ENCODE measurements around the gene S100Z.

DNA sequence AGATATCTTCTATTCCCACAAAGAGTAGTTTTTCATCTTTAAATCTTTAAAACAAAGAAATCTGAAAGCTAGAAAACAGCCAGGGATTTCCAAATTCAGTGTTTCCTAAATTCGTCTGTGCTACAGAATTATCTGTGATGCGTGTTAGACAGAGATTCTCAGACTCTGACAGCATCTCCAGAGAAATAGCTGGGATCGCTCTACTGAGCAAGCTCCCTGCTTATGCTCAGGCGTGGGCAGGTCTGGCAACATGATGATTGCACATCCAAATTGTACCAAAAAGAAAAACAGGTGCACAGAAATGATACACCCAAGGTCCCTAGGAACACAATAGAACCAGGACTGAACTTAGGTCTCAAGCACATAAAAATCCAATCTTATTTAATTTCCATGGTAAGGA lies 80.3 kb downstream of the S100Z start:
- TF ChIP-seq RAD21 (IDR thresholded peaks at IDR 0.05; ENCODE audit: low read depth) (no peak), TAF1 (IDR thresholded peaks at IDR 0.05; ENCODE audit: low read depth) (no peak), TEAD4 (IDR thresholded peaks at IDR 0.05) (no peak), EP300 (IDR thresholded peaks at IDR 0.05; ENCODE audit: borderline replicate concordance) (no peak), CEBPB (IDR thresholded peaks at IDR 0.05) (no peak), CREB1 (IDR thresholded peaks at IDR 0.05; ENCODE audit: low read depth) (no peak), ZBTB7A (IDR thresholded peaks at IDR 0.05; ENCODE audit: low read depth) (no peak), EGR1 (IDR thresholded peaks at IDR 0.05) (no peak), FOXM1 (IDR thresholded peaks at IDR 0.05; ENCODE audit: borderline replicate concordance, low read depth) (no peak)
- TF ChIP-seq, protein P1, sequence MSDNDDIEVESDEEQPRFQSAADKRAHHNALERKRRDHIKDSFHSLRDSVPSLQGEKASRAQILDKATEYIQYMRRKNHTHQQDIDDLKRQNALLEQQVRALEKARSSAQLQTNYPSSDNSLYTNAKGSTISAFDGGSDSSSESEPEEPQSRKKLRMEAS (IDR thresholded peaks at IDR 0.05) = no peak
- TF ChIP-seq, protein P2, sequence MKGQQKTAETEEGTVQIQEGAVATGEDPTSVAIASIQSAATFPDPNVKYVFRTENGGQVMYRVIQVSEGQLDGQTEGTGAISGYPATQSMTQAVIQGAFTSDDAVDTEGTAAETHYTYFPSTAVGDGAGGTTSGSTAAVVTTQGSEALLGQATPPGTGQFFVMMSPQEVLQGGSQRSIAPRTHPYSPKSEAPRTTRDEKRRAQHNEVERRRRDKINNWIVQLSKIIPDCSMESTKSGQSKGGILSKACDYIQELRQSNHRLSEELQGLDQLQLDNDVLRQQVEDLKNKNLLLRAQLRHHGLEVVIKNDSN (IDR thresholded peaks at IDR 0.05) = no peak
- TF ChIP-seq, protein P3, sequence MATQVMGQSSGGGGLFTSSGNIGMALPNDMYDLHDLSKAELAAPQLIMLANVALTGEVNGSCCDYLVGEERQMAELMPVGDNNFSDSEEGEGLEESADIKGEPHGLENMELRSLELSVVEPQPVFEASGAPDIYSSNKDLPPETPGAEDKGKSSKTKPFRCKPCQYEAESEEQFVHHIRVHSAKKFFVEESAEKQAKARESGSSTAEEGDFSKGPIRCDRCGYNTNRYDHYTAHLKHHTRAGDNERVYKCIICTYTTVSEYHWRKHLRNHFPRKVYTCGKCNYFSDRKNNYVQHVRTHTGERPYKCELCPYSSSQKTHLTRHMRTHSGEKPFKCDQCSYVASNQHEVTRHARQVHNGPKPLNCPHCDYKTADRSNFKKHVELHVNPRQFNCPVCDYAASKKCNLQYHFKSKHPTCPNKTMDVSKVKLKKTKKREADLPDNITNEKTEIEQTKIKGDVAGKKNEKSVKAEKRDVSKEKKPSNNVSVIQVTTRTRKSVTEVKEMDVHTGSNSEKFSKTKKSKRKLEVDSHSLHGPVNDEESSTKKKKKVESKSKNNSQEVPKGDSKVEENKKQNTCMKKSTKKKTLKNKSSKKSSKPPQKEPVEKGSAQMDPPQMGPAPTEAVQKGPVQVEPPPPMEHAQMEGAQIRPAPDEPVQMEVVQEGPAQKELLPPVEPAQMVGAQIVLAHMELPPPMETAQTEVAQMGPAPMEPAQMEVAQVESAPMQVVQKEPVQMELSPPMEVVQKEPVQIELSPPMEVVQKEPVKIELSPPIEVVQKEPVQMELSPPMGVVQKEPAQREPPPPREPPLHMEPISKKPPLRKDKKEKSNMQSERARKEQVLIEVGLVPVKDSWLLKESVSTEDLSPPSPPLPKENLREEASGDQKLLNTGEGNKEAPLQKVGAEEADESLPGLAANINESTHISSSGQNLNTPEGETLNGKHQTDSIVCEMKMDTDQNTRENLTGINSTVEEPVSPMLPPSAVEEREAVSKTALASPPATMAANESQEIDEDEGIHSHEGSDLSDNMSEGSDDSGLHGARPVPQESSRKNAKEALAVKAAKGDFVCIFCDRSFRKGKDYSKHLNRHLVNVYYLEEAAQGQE (IDR thresholded peaks at IDR 0.05; ENCODE audit: low read depth) = no peak
